Activated CD4-positive, alpha-beta T cell treated with anti-CD3 and anti-CD28 coated beads, Interleukin-2, amount 50 U/mL, for 24 hours (primary cell): ENCODE data around the gene AXIN1.
"Not testable (repeated sequence)": the region's sequence is repeated elsewhere in the genome, so short reads cannot be mapped to it uniquely, and the experiment has no call there.

Source experiments
- DNase-seq, 2 donors: peaks; one replicate each; pipeline ENCODE4 v3.0.0-alpha.2; 2020; ENCODE audit warnings: low read depth in 1 of 2, low spot score in 1 of 2

AXIN1 gene

GRCh38 chr16:381789-382717 lies 29.5 kb upstream of the AXIN1 start, which contains the start of gene PGAP6:
TSS of gene PGAP6 (minus strand) at chr16:381978. CDS start at chr16:381821, 157 bp downstream.
- DNase-seq, result peak; percentile 28 to 51

- DNase-seq, result no peak
Measured at GRCh38 chr16:381012-381788, 28.7 kb upstream of the AXIN1 start.

- no peak for DNase-seq
Measured at GRCh38 chr16:380762-381011, 28.2 kb upstream of the AXIN1 start.

- DNase-seq, result no peak
Measured at GRCh38 chr16:379961-380761, 27.6 kb upstream of the AXIN1 start.

- no peak for DNase-seq
Measured at GRCh38 chr16:379183-379960, 26.8 kb upstream of the AXIN1 start.

GRCh38 chr16:378821-379182 lies 26.3 kb upstream of the AXIN1 start:
- no peak for DNase-seq

GRCh38 chr16:378113-378820 lies 25.7 kb upstream of the AXIN1 start:
- DNase-seq, result not testable (repeated sequence)

- no peak for DNase-seq
Measured at GRCh38 chr16:377419-377951, 25.0 kb upstream of the AXIN1 start.

- DNase-seq, result no peak
Measured at GRCh38 chr16:376817-377418, 24.4 kb upstream of the AXIN1 start.

GRCh38 chr16:375927-376816 lies 23.6 kb upstream of the AXIN1 start:
- no peak for DNase-seq

- DNase-seq, result no peak
Measured at GRCh38 chr16:375212-375611, 22.7 kb upstream of the AXIN1 start.

- DNase-seq, result no peak
Measured at GRCh38 chr16:374616-374926, 22.0 kb upstream of the AXIN1 start.

- DNase-seq, result no peak
Measured at GRCh38 chr16:373848-374615, 21.5 kb upstream of the AXIN1 start.

- no peak for DNase-seq
Measured at GRCh38 chr16:373020-373598, 20.6 kb upstream of the AXIN1 start.

GRCh38 chr16:372302-372983 lies 19.9 kb upstream of the AXIN1 start:
- DNase-seq, result no peak

GRCh38 chr16:371515-372301 lies 19.2 kb upstream of the AXIN1 start:
- DNase-seq, result no peak
